OCI-LY7 (cell line): ENCODE data around the gene NMB. TPM values are rescaled to one million over a fixed set of nuclear protein-coding genes. Genes with fewer than 3 reads are reported as not detected.

Experiments used
- BruUV-seq: library from RNA; stranded (reverse); fragments of 400-500 nt; replicated peaks from 2 replicates; lab custom pipeline; 2021; lab: Mats Ljungman, UMichigan
- CTCF ChIA-PET: fragments of 300-600 bp; sonication (Branson Sonifier 250); formaldehyde crosslinking; loops from one replicate; lab custom pipeline; 2022; ENCODE audit warnings: antibody characterized with exemption; ENCODE audit not compliant: unreplicated experiment; lab: Charles Lee
- POLR2A ChIA-PET: fragments of 300-600 bp; sonication (Branson Sonifier 250); formaldehyde crosslinking; loops from one replicate; lab custom pipeline; 2022; ENCODE audit warnings: antibody characterized with exemption; lab: Charles Lee
- DNase-seq: peaks from one replicate; pipeline ENCODE4 v3.0.0-alpha.2; 2015; ENCODE audit warnings: low spot score
- H2AFZ ChIP-seq: fragments of 200-600 bp; sonication (generic), shearing (Covaris generic); 2 replicates; pipeline ENCODE4 v1.6.1; 2014; ENCODE audit warnings: mild to moderate bottlenecking, antibody characterized with exemption, low read length, moderate library complexity
- H3K27ac ChIP-seq: fragments of 200-600 bp; sonication (generic); 2 replicates; pipeline ENCODE4 v1.5.1; 2014; ENCODE audit warnings: mixed run types, low read depth, mild to moderate bottlenecking, moderate library complexity, low read length, inconsistent platforms; ENCODE audit not compliant: poor library complexity, severe bottlenecking
- H3K36me3 ChIP-seq: fragments of 200-600 bp; sonication (generic); 2 replicates; pipeline ENCODE4 v1.6.1; 2014; ENCODE audit warnings: mild to moderate bottlenecking, antibody characterized with exemption, low read length, moderate library complexity, mixed read lengths; ENCODE audit not compliant: insufficient read depth
- H3K4me1 ChIP-seq: fragments of 200-600 bp; sonication (generic); 2 replicates; pipeline ENCODE4 v1.5.1; 2014; ENCODE audit warnings: mild to moderate bottlenecking, low read length; ENCODE audit not compliant: insufficient read depth, poor library complexity, severe bottlenecking
- H3K4me2 ChIP-seq: fragments of 200-600 bp; sonication (generic); 2 replicates; pipeline ENCODE4 v1.6.1; 2014; ENCODE audit warnings: mild to moderate bottlenecking, low read length
- H3K4me3 ChIP-seq: fragments of 200-600 bp; sonication (generic); 2 replicates; pipeline ENCODE4 v1.5.1; 2014; ENCODE audit warnings: mild to moderate bottlenecking, low read depth, low read length; ENCODE audit not compliant: poor library complexity, severe bottlenecking
- H3K79me2 ChIP-seq: fragments of 200-600 bp; sonication (generic); 2 replicates; pipeline ENCODE4 v1.6.1; 2016; ENCODE audit warnings: low read depth, mild to moderate bottlenecking, low read length, moderate library complexity, mixed read lengths; ENCODE audit not compliant: insufficient read depth
- H3K9me2 ChIP-seq: fragments of 200-600 bp; sonication (generic); 2 replicates; pipeline ENCODE4 v1.6.1; 2016; ENCODE audit warnings: mild to moderate bottlenecking, low read length, mixed read lengths; ENCODE audit not compliant: insufficient read depth
- H3K9me3 ChIP-seq: fragments of 200-600 bp; sonication (generic); 2 replicates; pipeline ENCODE4 v1.6.1; 2014; ENCODE audit warnings: mild to moderate bottlenecking, mixed run types, low read length, mixed read lengths
- H4K20me1 ChIP-seq: fragments of 200-600 bp; sonication (generic); 2 replicates; pipeline ENCODE4 v1.6.1; 2014; ENCODE audit warnings: mild to moderate bottlenecking, antibody characterized with exemption, low read length, moderate library complexity, mixed read lengths; ENCODE audit not compliant: insufficient read depth
- EZH2phosphoT487 ChIP-seq: fragments of 200-600 bp; sonication (generic); IDR thresholded peaks from 2 replicates; pipeline ENCODE4 v1.6.1; 2018; ENCODE audit warnings: low read depth, borderline replicate concordance, mild to moderate bottlenecking, mixed run types, antibody characterized with exemption, low read length, moderate library complexity, mixed read lengths
- intact Hi-C: fragments of 100-400 bp; cut with micrococcal nuclease; formaldehyde crosslinking; loops from one replicate; pipeline ENCODE4 v1.10.0; 2022; ENCODE audit not compliant: unreplicated experiment
- total RNA-seq, 2 experiments: library from RNA; depleted of rRNA in 1 of 2; stranded (reverse); fragments of >200 nt in 1 of 2; shearing (Covaris generic) in 1 of 2; gene quantifications; 2 replicates each; pipeline ENCODE4 v1.2.3, GENCODE V29; 2014 to 2022
- TF ChIP-seq, protein P1 (sequence below): fragments of 200-600 bp; sonication (generic); conservative IDR thresholded peaks from 2 replicates; pipeline ENCODE4 v1.5.1; 2014; ENCODE audit warnings: mild to moderate bottlenecking, antibody characterized with exemption, low read length, moderate library complexity, mixed read lengths

NMB gene
- total RNA-seq, 2 experiments from 2014 or later, result 8.7 to 10.3 TPM

- Histone ChIP-seq H3K9me3 (no peaks in the 10 kb centered on the region), H3K36me3 (peaks cover 26% of the 10 kb centered on the region), H3K4me1 (no peaks in the 10 kb centered on the region), H3K4me3 (no peak overlapping the region), H2AFZ (no peak overlapping the region), H3K4me2 (no peak overlapping the region), H3K9me2 (no peaks in the 10 kb centered on the region), H4K20me1 (no peaks in the 10 kb centered on the region), H3K79me2 (no peaks in the 10 kb centered on the region), H3K27ac (no peak overlapping the region)
- CTCF ChIA-PET, result interaction anchor here (0.5 to 0.6 kb wide), 2 partner anchors 27 to 34 kb away, joined by 3 to 4 read pairs; no protein-coding TSS in a partner anchor
- no TSS peak for BruUV-seq
- POLR2A ChIA-PET, result interaction anchor here (0.7 to 1.5 kb wide), 3 partner anchors 9 to 53 kb away, joined by 3 to 6 read pairs (median 3); no protein-coding TSS in a partner anchor
- DNase-seq, result no peak
- intact Hi-C loops, result no loop called here
- no peak for TF ChIP-seq EZH2phosphoT487
- TF ChIP-seq, protein P1, sequence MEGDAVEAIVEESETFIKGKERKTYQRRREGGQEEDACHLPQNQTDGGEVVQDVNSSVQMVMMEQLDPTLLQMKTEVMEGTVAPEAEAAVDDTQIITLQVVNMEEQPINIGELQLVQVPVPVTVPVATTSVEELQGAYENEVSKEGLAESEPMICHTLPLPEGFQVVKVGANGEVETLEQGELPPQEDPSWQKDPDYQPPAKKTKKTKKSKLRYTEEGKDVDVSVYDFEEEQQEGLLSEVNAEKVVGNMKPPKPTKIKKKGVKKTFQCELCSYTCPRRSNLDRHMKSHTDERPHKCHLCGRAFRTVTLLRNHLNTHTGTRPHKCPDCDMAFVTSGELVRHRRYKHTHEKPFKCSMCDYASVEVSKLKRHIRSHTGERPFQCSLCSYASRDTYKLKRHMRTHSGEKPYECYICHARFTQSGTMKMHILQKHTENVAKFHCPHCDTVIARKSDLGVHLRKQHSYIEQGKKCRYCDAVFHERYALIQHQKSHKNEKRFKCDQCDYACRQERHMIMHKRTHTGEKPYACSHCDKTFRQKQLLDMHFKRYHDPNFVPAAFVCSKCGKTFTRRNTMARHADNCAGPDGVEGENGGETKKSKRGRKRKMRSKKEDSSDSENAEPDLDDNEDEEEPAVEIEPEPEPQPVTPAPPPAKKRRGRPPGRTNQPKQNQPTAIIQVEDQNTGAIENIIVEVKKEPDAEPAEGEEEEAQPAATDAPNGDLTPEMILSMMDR, result no peak
These were observed 36.5 kb downstream of the NMB start for GRCh38 chr15:84621358-84621979.

DNA sequence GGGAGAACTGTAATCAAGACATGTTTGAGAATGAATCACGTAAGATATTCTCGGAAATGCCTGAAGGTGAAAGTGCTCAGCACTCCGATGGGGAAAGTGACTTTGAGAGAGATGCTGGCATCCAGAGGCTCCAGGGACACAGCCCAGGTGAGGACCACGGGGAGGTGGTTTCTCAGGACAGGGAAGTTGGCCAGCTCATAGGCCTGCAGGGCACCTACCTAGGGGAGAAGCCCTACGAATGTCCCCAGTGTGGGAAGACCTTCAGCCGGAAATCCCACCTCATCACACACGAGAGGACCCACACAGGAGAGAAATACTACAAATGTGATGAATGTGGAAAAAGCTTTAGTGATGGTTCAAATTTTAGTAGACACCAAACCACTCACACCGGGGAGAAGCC lies 37.4 kb downstream of the NMB start:
- no peak overlapping the region for H2AFZ ChIP-seq
- no peak overlapping the region for H3K4me3 ChIP-seq
- no peaks in the 10 kb centered on the region for H4K20me1 ChIP-seq
- no peaks in the 10 kb centered on the region for H3K4me1 ChIP-seq
- no peak overlapping the region for H3K4me2 ChIP-seq
- no peaks in the 10 kb centered on the region for H3K9me3 ChIP-seq
- peaks cover 26% of the 10 kb centered on the region for H3K36me3 ChIP-seq
- H3K79me2 ChIP-seq, result no peaks in the 10 kb centered on the region
- no peak for DNase-seq
- no peaks in the 10 kb centered on the region for H3K9me2 ChIP-seq
- intact Hi-C loops, result no loop called here
- H3K27ac ChIP-seq, result no peak overlapping the region
- ChIA-PET CTCF (no interaction called here), POLR2A (interaction anchor here (0.7 to 1.5 kb wide), 3 partner anchors 8 to 12 kb away, joined by 3 to 7 read pairs (median 6); no protein-coding TSS in a partner anchor)
- BruUV-seq, result no TSS peak
- no peak for TF ChIP-seq EZH2phosphoT487
- TF ChIP-seq, protein P1, result no peak

GRCh38 chr15:84616235-84616634 lies 41.8 kb downstream of the NMB start:
- no peaks in the 10 kb centered on the region for H3K4me1 ChIP-seq
- no peaks in the 10 kb centered on the region for H3K9me3 ChIP-seq
- intact Hi-C loops, result no loop called here
- no peaks in the 10 kb centered on the region for H3K79me2 ChIP-seq
- H3K4me3 ChIP-seq, result no peak overlapping the region
- H3K9me2 ChIP-seq, result no peaks in the 10 kb centered on the region
- ChIA-PET CTCF (no interaction called here), POLR2A (interaction anchor here (0.6 to 0.7 kb wide), 2 partner anchors 15 to 148 kb away, joined by 3 read pairs; no protein-coding TSS in a partner anchor)
- no TSS peak for BruUV-seq
- no peak for DNase-seq
- no peaks in the 10 kb centered on the region; the same call in 1 of the 2 replicates for H4K20me1 ChIP-seq
- TF ChIP-seq EZH2phosphoT487, result no peak
- TF ChIP-seq, protein P1, result no peak
- H3K27ac ChIP-seq, result no peak overlapping the region
- no peak overlapping the region for H2AFZ ChIP-seq
- peaks cover 7% of the 10 kb centered on the region; the same call in 1 of the 2 replicates for H3K36me3 ChIP-seq
- H3K4me2 ChIP-seq, result no peak overlapping the region
